ENCODE measurements around the gene F11R.

- TF ChIP-seq, protein P1, sequence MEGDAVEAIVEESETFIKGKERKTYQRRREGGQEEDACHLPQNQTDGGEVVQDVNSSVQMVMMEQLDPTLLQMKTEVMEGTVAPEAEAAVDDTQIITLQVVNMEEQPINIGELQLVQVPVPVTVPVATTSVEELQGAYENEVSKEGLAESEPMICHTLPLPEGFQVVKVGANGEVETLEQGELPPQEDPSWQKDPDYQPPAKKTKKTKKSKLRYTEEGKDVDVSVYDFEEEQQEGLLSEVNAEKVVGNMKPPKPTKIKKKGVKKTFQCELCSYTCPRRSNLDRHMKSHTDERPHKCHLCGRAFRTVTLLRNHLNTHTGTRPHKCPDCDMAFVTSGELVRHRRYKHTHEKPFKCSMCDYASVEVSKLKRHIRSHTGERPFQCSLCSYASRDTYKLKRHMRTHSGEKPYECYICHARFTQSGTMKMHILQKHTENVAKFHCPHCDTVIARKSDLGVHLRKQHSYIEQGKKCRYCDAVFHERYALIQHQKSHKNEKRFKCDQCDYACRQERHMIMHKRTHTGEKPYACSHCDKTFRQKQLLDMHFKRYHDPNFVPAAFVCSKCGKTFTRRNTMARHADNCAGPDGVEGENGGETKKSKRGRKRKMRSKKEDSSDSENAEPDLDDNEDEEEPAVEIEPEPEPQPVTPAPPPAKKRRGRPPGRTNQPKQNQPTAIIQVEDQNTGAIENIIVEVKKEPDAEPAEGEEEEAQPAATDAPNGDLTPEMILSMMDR (IDR thresholded peaks at IDR 0.05; ENCODE audit: low read depth, low read length, missing input control) = no peak
- TF ChIP-seq SP1 (IDR thresholded peaks at IDR 0.05) = peak; percentile 32
- no peak for TF ChIP-seq EGR1 (IDR thresholded peaks at IDR 0.05; ENCODE audit: low read depth in 2 of 2)
Measured at GRCh38 chr1:161069731-161070270, 48.8 kb upstream of the F11R start, which contains the start of gene ARHGAP30.

Measured in liver (tissue), 3 donors.